Myocyte (in vitro differentiated cells): Measurements from ENCODE around the gene ENAH. TPM values are rescaled to one million over a fixed set of nuclear protein-coding genes. Genes with fewer than 3 reads are reported as not detected.
A peak's percentile ranks its signal among the peaks of the same experiment; 100 is the strongest.
"Not testable (repeated sequence)": the region's sequence is repeated elsewhere in the genome, so short reads cannot be mapped to it uniquely, and the experiment has no call there.

ENCODE experiments used
- DNase-seq: peaks from one replicate; pipeline ENCODE4 v3.0.0-alpha.2; 2012; ENCODE audit warnings: low read depth
- total RNA-seq: library from RNA; depleted of rRNA; stranded (reverse); fragments of >200 nt; gene quantifications from 2 replicates; pipeline ENCODE4 v1.2.3, GENCODE V29; 2014

ENAH gene
- total RNA-seq, 1 donor from 2014 or later = 88.1 TPM

DNA sequence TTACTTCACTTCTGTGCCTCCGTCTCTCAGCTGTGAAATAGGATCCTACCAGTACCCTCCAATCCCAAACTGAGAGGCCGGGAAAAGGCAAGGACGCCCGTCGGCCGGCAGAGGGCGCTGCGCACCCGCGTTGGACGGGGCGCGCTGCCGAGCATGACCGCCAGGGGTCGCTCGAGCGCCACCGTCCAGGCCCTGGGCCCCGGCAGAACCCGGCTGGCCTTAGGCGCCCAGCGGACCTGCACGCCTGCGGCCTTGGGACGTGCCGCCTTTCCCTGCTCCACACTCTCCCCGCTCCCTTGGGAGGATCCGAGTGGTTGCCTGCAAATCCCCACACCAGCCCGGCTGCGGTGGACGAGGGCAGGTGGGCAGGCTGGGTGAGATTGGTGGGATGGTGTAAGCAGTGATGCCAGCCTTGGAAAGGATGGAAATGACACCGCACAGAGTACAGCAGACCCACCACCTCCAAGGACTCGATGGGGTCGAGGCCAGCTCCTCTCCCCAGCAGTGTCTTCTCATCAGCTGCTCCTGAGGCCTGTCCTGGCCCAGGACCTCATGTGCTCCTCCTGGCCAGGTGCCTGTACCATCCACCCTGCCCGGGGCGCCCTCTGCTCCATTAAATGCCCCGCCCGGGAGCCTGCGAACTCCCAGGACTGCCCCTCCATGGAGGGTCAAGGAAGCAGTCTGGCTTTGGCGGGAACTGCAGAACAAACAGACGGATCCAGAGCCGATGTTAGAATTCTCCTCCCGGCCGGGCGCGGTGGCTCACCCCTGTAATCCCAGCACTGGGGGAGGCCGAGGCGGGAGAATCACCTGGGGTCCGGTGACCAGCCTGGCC lies 177.7 kb downstream of the ENAH start:
- peak; percentile 69 for DNase-seq

GRCh38 chr1:225474439-225474985 lies 178.4 kb downstream of the ENAH start:
- no peak for DNase-seq

DNA sequence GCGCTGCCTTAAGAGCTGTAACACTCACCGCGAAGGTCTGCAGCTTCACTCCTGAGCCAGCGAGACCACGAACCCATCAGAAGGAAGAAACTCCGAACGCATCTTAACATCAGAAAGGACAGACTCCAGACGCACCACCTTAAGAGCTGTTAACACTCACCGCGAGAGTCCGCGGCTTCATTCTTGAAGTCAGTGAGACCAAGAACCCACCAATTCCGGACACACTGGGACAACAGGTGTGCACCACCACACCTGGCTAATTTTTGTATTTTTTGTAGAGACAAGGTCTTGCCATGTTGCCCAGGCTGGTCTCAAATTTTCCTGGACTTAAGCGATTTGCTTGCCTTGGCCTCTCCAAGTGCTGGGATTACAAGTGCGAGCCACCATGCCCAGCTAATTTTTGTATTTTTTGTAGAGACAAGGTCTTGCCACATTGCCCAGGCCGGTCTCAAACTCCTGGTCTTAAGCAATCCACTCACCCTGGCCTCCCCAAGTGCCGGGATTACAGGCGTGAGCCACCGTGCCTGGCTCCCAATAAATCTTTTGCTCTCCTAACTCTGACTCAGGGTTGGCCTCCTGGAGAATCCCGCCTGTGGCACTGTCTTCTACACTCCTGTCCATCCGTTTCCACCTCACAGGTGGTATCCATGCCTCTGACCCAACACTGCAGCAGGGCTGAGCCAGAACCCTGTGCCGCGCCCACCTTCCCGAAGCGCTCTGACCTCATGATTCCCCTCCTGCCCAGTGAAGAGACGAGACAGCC lies 179.1 kb downstream of the ENAH start:
- DNase-seq = not testable (repeated sequence)

DNA sequence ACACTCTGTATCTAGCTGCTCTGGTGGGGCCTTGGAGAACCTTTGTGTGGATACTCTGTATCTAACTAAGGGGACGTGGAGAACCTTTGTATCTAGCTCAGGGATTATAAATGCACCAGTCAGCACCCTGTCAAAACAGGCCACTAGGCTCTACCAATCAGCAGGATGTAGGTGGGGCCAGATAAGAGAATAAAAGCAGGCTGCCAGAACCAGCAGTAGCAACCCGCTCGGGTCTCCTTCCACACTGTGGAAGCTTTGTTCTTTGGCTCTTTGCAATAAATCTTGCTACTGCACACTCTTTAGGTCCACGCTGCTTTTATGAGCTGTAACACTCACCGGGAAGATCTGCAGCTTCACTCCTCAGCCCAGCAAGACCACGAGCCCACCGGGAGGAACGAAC lies 179.7 kb downstream of the ENAH start:
- not testable (repeated sequence) for DNase-seq

GRCh38 chr1:225471453-225472301 lies 181.2 kb downstream of the ENAH start:
- no peak for DNase-seq

- no peak for DNase-seq
Observed at GRCh38 chr1:225471109-225471452, 181.8 kb downstream of the ENAH start.

- DNase-seq = peak; percentile 23
Observed at GRCh38 chr1:225470211-225471108, 182.5 kb downstream of the ENAH start.

DNA sequence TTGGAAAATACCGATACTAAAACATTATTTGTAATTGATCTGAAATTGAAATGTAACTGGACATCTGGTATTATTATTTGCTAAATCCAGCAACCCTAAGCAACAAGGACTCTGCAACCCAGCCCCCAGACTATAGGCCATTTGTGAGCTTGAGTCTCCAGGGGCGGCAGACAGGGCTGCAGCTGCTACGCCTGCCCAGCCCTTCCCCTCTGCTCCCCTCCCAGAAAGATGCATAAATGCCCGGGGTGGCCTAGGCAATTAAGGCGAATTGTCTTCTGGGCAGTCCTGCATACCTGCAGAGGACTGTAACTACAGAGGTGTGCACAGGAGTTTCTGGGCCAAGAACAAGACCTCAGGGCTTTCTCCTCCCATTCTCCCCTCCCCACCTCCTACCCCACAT lies 183.9 kb downstream of the ENAH start:
- no peak for DNase-seq

DNA sequence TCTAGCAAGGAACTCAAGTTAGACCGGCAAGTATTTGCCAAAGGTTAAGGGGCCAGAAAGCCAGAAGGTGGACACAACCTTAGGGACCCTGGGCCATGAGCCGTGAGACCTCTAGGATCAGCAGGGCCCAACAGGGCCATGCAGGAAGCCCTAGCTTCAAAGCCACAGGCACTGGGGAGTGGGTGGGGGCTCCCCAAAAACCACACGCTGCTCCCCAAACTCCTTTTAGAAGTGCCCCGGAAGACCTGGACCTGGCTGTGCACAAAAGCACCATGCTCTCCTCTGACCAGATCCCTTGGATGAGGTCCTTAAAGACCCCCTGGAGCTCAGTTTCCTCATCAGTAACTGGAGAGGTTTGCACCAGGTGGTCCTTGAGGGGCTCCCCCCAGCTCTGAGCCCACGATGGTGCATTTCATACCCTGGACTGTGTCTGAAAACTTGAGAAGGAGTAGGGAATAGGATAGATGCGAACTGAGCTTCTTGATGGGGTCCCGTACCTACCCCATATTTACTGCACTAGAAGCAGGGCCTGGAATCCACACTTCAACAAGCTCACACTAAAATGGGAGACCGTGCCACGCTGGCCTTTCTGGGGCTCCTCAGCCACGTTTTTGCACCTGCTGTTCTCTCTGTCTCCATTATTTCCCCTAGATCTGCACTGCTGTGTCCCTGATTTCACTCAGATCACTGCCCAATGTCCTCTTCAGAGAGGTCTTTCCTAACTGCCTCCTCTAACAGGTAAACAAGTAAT lies 184.5 kb downstream of the ENAH start:
- no peak for DNase-seq

DNA sequence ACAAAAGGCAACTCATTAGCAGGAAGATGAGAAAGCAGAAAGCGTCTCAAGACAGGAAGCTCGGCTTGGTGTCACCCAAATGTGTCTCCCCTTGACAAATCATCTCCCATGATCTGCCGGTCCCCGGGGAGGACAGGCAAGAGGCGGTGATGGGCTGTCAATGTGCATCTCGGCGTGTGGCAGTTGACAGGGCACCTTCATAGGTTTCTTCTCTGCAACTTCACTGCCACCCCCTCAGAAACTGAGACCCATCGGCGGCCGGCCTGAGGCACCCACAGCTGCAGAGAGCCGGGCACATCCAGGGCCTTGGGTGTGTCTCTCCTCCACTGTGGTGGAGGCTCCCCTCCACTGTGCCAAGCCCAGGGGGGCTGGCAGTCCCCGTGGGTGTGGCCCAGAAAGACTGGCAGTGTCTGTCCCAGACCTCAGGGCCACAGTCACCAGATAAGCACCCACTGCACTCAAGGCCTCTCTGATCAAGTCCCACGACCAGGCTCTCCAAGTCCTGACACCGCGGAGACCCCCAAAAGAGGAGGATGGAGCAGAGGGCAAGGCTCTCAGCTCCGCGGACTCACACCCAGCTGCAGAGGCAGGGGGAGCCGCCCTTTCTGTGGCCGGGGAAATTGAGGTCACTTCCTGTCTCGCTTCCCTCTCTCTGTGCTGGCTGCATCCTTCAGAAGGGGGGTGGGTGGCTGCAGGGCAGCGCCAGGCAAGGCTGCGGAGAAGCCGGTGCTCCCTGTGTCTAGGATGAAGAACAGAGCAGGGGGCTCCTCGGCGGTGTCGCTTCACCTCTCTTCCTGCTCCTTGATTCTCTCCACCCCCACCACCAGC lies 185.5 kb downstream of the ENAH start:
- DNase-seq = no peak

DNA sequence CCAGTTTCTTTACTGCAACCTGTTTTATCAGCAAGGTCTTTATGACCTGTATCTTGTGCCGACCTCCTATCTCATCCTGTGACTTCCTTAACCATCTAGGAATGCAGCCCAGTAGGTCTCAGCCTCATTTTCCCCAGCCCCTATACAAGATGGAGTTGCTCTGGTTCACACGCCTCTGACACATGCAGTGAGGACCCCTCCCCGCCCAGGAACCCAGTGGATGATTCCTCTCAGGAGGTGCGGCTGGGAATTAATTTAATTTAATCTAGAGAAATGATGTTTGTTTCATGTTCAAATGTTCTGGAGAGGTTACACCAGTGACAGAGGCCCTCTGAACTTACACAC lies 186.1 kb downstream of the ENAH start:
- DNase-seq = no peak

DNA sequence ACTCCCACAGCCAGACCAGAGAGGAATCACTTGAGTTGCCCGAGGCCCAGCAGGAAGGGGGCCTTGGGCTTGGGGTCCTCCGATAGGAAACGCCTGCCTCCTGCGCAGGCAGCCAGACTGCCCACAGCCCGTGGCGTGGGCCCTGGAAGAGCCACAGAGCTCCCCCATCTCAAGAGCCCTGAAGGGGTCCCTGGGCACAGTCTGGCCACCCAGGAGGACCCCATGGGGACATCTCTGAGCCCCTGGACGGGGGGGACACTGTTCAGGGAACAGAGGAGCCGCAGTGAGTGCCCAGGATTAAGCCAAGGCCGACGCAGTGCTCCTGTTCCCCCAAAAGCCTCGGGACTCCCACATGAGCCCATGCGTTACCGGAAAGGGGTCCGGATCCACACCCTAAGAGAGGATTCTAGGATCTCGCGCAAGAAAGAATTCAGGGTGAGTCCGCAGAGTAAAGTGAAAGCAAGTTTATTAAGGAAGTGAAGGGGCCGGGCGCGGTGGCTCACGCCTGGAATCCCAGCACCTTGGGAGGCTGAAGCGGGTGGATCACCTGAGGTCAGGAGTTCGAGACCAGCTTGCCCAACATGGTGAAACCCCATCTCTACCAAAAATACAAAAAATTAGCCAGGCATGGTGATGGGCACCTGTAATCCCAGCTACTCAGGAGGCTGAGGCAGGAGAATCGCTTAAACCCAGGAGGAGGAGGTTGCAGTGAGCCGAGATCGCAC lies 187.0 kb downstream of the ENAH start:
- no peak for DNase-seq

- no peak for DNase-seq
Observed at GRCh38 chr1:225464851-225465792, 187.8 kb downstream of the ENAH start.

GRCh38 chr1:225462714-225463574 lies 190.0 kb downstream of the ENAH start:
- DNase-seq = no peak

- no peak for DNase-seq
Observed at GRCh38 chr1:225462429-225462713, 190.6 kb downstream of the ENAH start.
